CD4-positive, CD25-positive, alpha-beta regulatory T cell (primary cell): ENCODE measurements around the gene ZFP62. TPM values are rescaled to one million over a fixed set of nuclear protein-coding genes. Genes with fewer than 3 reads are reported as not detected.

ENCODE experiments used
- ATAC-seq, 2 donors: fragments of 150-1000 bp; cut with Tn5 transposase; one replicate each; pipeline ENCODE4 v1.10.0; 2021; ENCODE audit warnings: low read depth in 2 of 2, moderate number of reproducible peaks in 2 of 2, moderate library complexity in 1 of 2
- DNase-seq, 3 donors: peaks; one replicate each; pipeline versions ENCODE4 v3.0.0 to v3.0.0-alpha.2; 2012 to 2022; ENCODE audit warnings: mixed read lengths in 1 of 3
- H3K27ac ChIP-seq: one replicate; pipeline ENCODE4 v1.7.0; 2013; ENCODE audit warnings: mild to moderate bottlenecking, low read length; ENCODE audit not compliant: insufficient read depth, poor library complexity, severe bottlenecking
- H3K27me3 ChIP-seq: one replicate; pipeline ENCODE4 v1.7.0; 2013; ENCODE audit warnings: low read length; ENCODE audit not compliant: control insufficient read depth, insufficient read depth
- H3K36me3 ChIP-seq: one replicate; pipeline ENCODE4 v1.7.0; 2013; ENCODE audit warnings: mild to moderate bottlenecking, low read length, moderate library complexity; ENCODE audit not compliant: control insufficient read depth, insufficient read depth
- H3K4me1 ChIP-seq: 2 replicates; pipeline ENCODE4 v1.7.0; 2013; ENCODE audit warnings: mild to moderate bottlenecking, low read length; ENCODE audit not compliant: insufficient read depth, control insufficient read depth, poor library complexity, severe bottlenecking
- H3K4me3 ChIP-seq: one replicate; pipeline ENCODE4 v1.7.0; 2013; ENCODE audit warnings: low read depth, mild to moderate bottlenecking, low read length, moderate library complexity
- H3K9me3 ChIP-seq, 2 experiments: 1 replicate in 1 of 2; 2 replicates in 1 of 2; pipeline ENCODE4 v1.7.0; 2013; ENCODE audit warnings: low read length in 2 of 2, mild to moderate bottlenecking in 1 of 2, moderate library complexity in 1 of 2; ENCODE audit not compliant: control insufficient read depth in 2 of 2
- H3K27ac Mint-ChIP-seq, 3 donors: one replicate each; pipeline ENCODE4 v1.8.0; 2020 to 2022; ENCODE audit warnings: mild to moderate bottlenecking in 3 of 3, mixed read lengths in 3 of 3, moderate library complexity in 2 of 3
- H3K27me3 Mint-ChIP-seq: one replicate; pipeline ENCODE4 v1.8.0; 2022; ENCODE audit warnings: mild to moderate bottlenecking, mixed read lengths
- H3K36me3 Mint-ChIP-seq: one replicate; pipeline ENCODE4 v1.8.0; 2020; ENCODE audit warnings: mixed read lengths
- H3K4me1 Mint-ChIP-seq, 4 donors: one replicate each; pipeline ENCODE4 v1.8.0; 2020 to 2022; ENCODE audit warnings: mixed read lengths in 4 of 4, mild to moderate bottlenecking in 1 of 4
- H3K4me3 Mint-ChIP-seq, 4 donors: one replicate each; pipeline ENCODE4 v1.8.0; 2020 to 2022; ENCODE audit warnings: mild to moderate bottlenecking in 4 of 4, mixed read lengths in 4 of 4, moderate library complexity in 3 of 4
- H3K9me3 Mint-ChIP-seq, 7 donors: one replicate each; pipeline ENCODE4 v1.8.0; 2020 to 2022; ENCODE audit warnings: mixed read lengths in 7 of 7, mild to moderate bottlenecking in 3 of 7, moderate library complexity in 2 of 7
- polyA plus RNA-seq, 4 donors: library from polyadenylated mRNA; unstranded; fragments of 300-500 nt; fragmentation: Illumina TruSeq; gene quantifications; one replicate each; pipeline ENCODE4 v1.2.3, GENCODE V29; 2021
- total RNA-seq: library from RNA; stranded (reverse); gene quantifications from one replicate; pipeline ENCODE4 v1.2.3, GENCODE V29; 2022

The ZFP62 gene
- total and polyA plus RNA-seq, 5 donors from 2014 or later: 21.4 to 31.2 (median 22.1) TPM

DNA sequence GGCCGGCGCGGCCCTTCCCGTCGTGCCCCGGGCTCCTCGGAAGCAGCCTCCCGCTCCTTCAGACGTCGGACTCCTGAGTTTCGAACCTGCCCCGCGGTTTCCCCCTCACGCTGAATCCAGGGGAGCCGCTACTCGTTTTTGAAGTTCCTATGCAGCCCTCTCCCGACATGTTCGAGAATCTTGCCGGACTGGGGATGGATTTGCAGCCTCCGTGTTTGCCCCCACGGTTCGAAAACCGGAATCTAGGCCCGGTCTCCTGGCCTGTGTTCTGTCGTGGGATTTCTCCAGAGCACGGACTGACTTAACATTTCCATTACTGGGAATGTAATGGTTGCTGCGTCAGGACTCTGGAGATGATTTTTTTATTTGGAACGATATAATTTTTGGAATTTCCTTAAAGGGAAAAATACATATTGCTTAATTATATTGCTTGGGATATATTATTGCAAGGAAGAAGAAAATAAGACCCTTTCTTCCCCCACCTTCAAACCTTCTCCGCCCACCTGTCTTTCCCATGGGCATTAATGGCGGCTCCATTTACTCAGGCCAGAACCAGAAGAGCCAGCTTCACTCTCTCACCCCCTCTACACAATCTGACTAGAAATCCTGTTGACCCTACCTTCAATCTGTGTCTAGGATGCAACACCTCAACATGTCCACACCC lies 50.0 kb downstream of the ZFP62 start:
- H3K4me1 ChIP-seq: peaks cover 46% of the 10 kb centered on the region
- DNase-seq: no peak
- H3K9me3 ChIP-seq: no peaks in the 10 kb centered on the region
- H3K27ac ChIP-seq: peak overlapping the region; percentile 98
- Mint-ChIP-seq H3K27me3 (peaks cover 4% of the 10 kb centered on the region), H3K4me3 (peak overlapping the region; percentile 86 to 92 (median 90)), H3K4me1 (peaks cover 24 to 80% (median 59%) of the 10 kb centered on the region in 4 donors), H3K27ac (peak overlapping the region; percentile 97 to 98 (median 98)), H3K36me3 (peaks cover 19% of the 10 kb centered on the region), H3K9me3 (peaks cover 0 to 3% (median 0%) of the 10 kb centered on the region in 7 donors)
- no peak for ATAC-seq
- H3K36me3 ChIP-seq: no peaks in the 10 kb centered on the region
- H3K27me3 ChIP-seq: no peaks in the 10 kb centered on the region
- peak overlapping the region; percentile 85 for H3K4me3 ChIP-seq

GRCh38 chr5:180810210-180810958 lies 50.7 kb downstream of the ZFP62 start:
- H3K27ac Mint-ChIP-seq: peak overlapping the region; percentile 97 to 100 (median 98)
- H3K36me3 Mint-ChIP-seq: peaks cover 22% of the 10 kb centered on the region
- Histone ChIP-seq H3K9me3 (no peaks in the 10 kb centered on the region), H3K4me1 (peaks cover 53% of the 10 kb centered on the region), H3K4me3 (peak overlapping the region; percentile 85), H3K27ac (peak overlapping the region; percentile 98), H3K27me3 (no peaks in the 10 kb centered on the region), H3K36me3 (no peaks in the 10 kb centered on the region)
- peak overlapping the region; percentile 90 to 92 (median 91) for H3K4me3 Mint-ChIP-seq
- peaks cover 24 to 81% (median 62%) of the 10 kb centered on the region in 4 donors for H3K4me1 Mint-ChIP-seq
- DNase-seq (peak; percentile 92 to 98 (median 97)), ATAC-seq (peak; percentile 69 to 76)
- H3K9me3 Mint-ChIP-seq: peaks cover 0 to 3% (median 0%) of the 10 kb centered on the region in 7 donors
- peaks cover 4% of the 10 kb centered on the region for H3K27me3 Mint-ChIP-seq

- Mint-ChIP-seq H3K27ac (peak overlapping the region; percentile 97 to 100 (median 98)), H3K27me3 (peaks cover 4% of the 10 kb centered on the region), H3K4me1 (peaks cover 29 to 83% (median 65%) of the 10 kb centered on the region in 4 donors), H3K9me3 (peaks cover 0 to 3% (median 0%) of the 10 kb centered on the region in 7 donors), H3K36me3 (peaks cover 29% of the 10 kb centered on the region), H3K4me3 (peak overlapping the region; percentile 90 to 92 (median 91))
- Histone ChIP-seq H3K27ac (peak overlapping the region; percentile 98), H3K4me3 (peak overlapping the region; percentile 97), H3K27me3 (no peaks in the 10 kb centered on the region), H3K36me3 (no peaks in the 10 kb centered on the region), H3K4me1 (peaks cover 60% of the 10 kb centered on the region), H3K9me3 (no peaks in the 10 kb centered on the region)
- peak; percentile 81 to 97 (median 97) for DNase-seq
- ATAC-seq: peak; percentile 69 to 74
These were observed 51.5 kb downstream of the ZFP62 start for GRCh38 chr5:180809403-180810209.

- H3K36me3 ChIP-seq: no peaks in the 10 kb centered on the region
- Mint-ChIP-seq H3K36me3 (peaks cover 29% of the 10 kb centered on the region), H3K27ac (peak overlapping the region; percentile 95 to 100 (median 98)), H3K27me3 (peaks cover 4% of the 10 kb centered on the region), H3K9me3 (peaks cover 0 to 3% (median 0%) of the 10 kb centered on the region in 7 donors), H3K4me1 (peaks cover 29 to 81% (median 61%) of the 10 kb centered on the region in 4 donors), H3K4me3 (peak overlapping the region; percentile 90 to 92 (median 91))
- H3K4me1 ChIP-seq: peaks cover 70% of the 10 kb centered on the region
- DNase-seq: no peak
- ATAC-seq: no peak
- no peaks in the 10 kb centered on the region for H3K27me3 ChIP-seq
- peak overlapping the region; percentile 98 for H3K27ac ChIP-seq
- H3K9me3 ChIP-seq: no peaks in the 10 kb centered on the region
- H3K4me3 ChIP-seq: peak overlapping the region; percentile 97
These were observed 52.5 kb downstream of the ZFP62 start for GRCh38 chr5:180808461-180809000.

- no peaks in the 10 kb centered on the region for H3K27me3 ChIP-seq
- no peak for DNase-seq
- peaks cover 22 to 74% (median 57%) of the 10 kb centered on the region in 4 donors for H3K4me1 Mint-ChIP-seq
These were observed 53.2 kb downstream of the ZFP62 start for GRCh38 chr5:180807654-180808414.

GRCh38 chr5:180807046-180807445 lies 54.0 kb downstream of the ZFP62 start:
- H3K9me3 Mint-ChIP-seq: peaks cover 0 to 3% (median 0%) of the 10 kb centered on the region in 7 donors
- peak overlapping the region; percentile 90 to 92 (median 91) for H3K4me3 Mint-ChIP-seq

More at GRCh38 chr5:180807654-180808414, 53.2 kb downstream of the ZFP62 start:
- H3K27me3 Mint-ChIP-seq: peaks cover 4% of the 10 kb centered on the region
- Histone ChIP-seq H3K27ac (peak overlapping the region; percentile 98), H3K4me1 (peaks cover 70% of the 10 kb centered on the region), H3K4me3 (peak overlapping the region; percentile 97), H3K9me3 (no peaks in the 10 kb centered on the region), H3K36me3 (no peaks in the 10 kb centered on the region)
- H3K27ac Mint-ChIP-seq: peak overlapping the region; percentile 95 to 100 (median 98)
- peak overlapping the region; percentile 90 to 92 (median 91) for H3K4me3 Mint-ChIP-seq
- peaks cover 29% of the 10 kb centered on the region for H3K36me3 Mint-ChIP-seq
- ATAC-seq: no peak
- peaks cover 0 to 3% (median 0%) of the 10 kb centered on the region in 7 donors for H3K9me3 Mint-ChIP-seq

More at GRCh38 chr5:180807046-180807445, 54.0 kb downstream of the ZFP62 start:
- Histone ChIP-seq H3K4me3 (peak overlapping the region; percentile 97), H3K4me1 (peaks cover 71% of the 10 kb centered on the region), H3K9me3 (no peaks in the 10 kb centered on the region), H3K27ac (peak overlapping the region; percentile 98), H3K27me3 (no peaks in the 10 kb centered on the region), H3K36me3 (no peaks in the 10 kb centered on the region)
- DNase-seq (no peak), ATAC-seq (no peak)
- peaks cover 4% of the 10 kb centered on the region for H3K27me3 Mint-ChIP-seq
- H3K4me1 Mint-ChIP-seq: peaks cover 22 to 73% (median 55%) of the 10 kb centered on the region in 4 donors
- H3K27ac Mint-ChIP-seq: peak overlapping the region; percentile 98 to 100 (median 98)
- H3K36me3 Mint-ChIP-seq: peaks cover 29% of the 10 kb centered on the region
